Hepatocyte (in vitro differentiated cells): ENCODE results near the gene ENTR1. TPM values are rescaled to one million over a fixed set of nuclear protein-coding genes. Genes with fewer than 3 reads are reported as not detected.

Experiments
- DNase-seq: peaks from one replicate; pipeline ENCODE4 v3.0.0-alpha.2; 2016; ENCODE audit warnings: low spot score
- H2AFZ ChIP-seq: fragments of 200-600 bp; sonication (generic); 2 replicates; pipeline ENCODE4 v1.6.0; 2016; ENCODE audit warnings: antibody characterized with exemption, mild to moderate bottlenecking
- H3K27ac ChIP-seq: fragments of 200-600 bp; sonication (generic); 2 replicates; pipeline ENCODE4 v1.5.1; 2016; ENCODE audit warnings: mild to moderate bottlenecking
- H3K27me3 ChIP-seq: fragments of 200-600 bp; sonication (generic); 2 replicates; pipeline ENCODE4 v1.6.1; 2016
- H3K36me3 ChIP-seq: fragments of 200-600 bp; sonication (generic); replicated peaks from 2 replicates; pipeline ENCODE4 v1.5.1; 2016; ENCODE audit warnings: low read depth; ENCODE audit not compliant: insufficient read depth
- H3K4me1 ChIP-seq: fragments of 200-600 bp; sonication (generic); 2 replicates; pipeline ENCODE4 v1.5.1; 2016; ENCODE audit warnings: mild to moderate bottlenecking, moderate library complexity; ENCODE audit not compliant: insufficient read depth
- H3K4me2 ChIP-seq: fragments of 200-600 bp; sonication (generic); 2 replicates; pipeline ENCODE4 v1.6.0; 2016
- H3K4me3 ChIP-seq: fragments of 200-600 bp; sonication (generic); 2 replicates; pipeline ENCODE4 v1.5.1; 2016; ENCODE audit warnings: mild to moderate bottlenecking
- H3K79me2 ChIP-seq: fragments of 200-600 bp; sonication (generic); 2 replicates; pipeline ENCODE4 v1.6.0; 2017; ENCODE audit warnings: mild to moderate bottlenecking
- H3K9me2 ChIP-seq: fragments of 200-600 bp; sonication (generic); replicated peaks from 2 replicates; pipeline ENCODE4 v1.6.0; 2017; ENCODE audit warnings: mild to moderate bottlenecking; ENCODE audit not compliant: insufficient read depth
- H3K9me3 ChIP-seq: fragments of 200-600 bp; sonication (generic); 2 replicates; pipeline ENCODE4 v1.5.1; 2016; ENCODE audit warnings: low read depth, mild to moderate bottlenecking
- H4K20me1 ChIP-seq: fragments of 200-600 bp; sonication (generic); 2 replicates; pipeline ENCODE4 v1.6.0; 2016; ENCODE audit warnings: mild to moderate bottlenecking; ENCODE audit not compliant: insufficient read depth, poor library complexity, severe bottlenecking
- EZH2 ChIP-seq: fragments of 200-600 bp; sonication (generic); IDR thresholded peaks from 2 replicates; pipeline ENCODE4 v1.6.1; 2016; ENCODE audit warnings: antibody characterized with exemption, mild to moderate bottlenecking, borderline replicate concordance
- EZH2phosphoT487 ChIP-seq: fragments of 200-600 bp; sonication (generic); IDR thresholded peaks from one replicate; pipeline ENCODE4 v1.6.1; 2018; ENCODE audit warnings: antibody characterized with exemption, mild to moderate bottlenecking, low read depth, moderate library complexity; ENCODE audit not compliant: unreplicated experiment, severe bottlenecking
- WGBS: methylation state at CpG from one replicate; pipeline ENCODE4 v1.1.6; 2016; ENCODE audit warnings: low lambda C conversion rate; ENCODE audit errors: missing lambda C conversion rate; 5-methylcytosine and 5-hydroxymethylcytosine counted together
- polyA plus RNA-seq: library from polyadenylated mRNA; unstranded; fragments of >200 nt; fragmentation: Nextera tagmentation; extraction: Ambion mirVana; gene quantifications from 2 replicates; pipeline ENCODE4 v1.2.1, GENCODE V29; 2016
- total RNA-seq: library from RNA; depleted of rRNA; stranded (reverse); fragments of >200 nt; gene quantifications from 2 replicates; pipeline ENCODE4 v1.2.3, GENCODE V29; 2014
- TF ChIP-seq, protein P1 (sequence below): fragments of 200-600 bp; sonication (generic); IDR thresholded peaks from 2 replicates; pipeline ENCODE4 v1.5.1; 2016; ENCODE audit warnings: antibody characterized with exemption, mild to moderate bottlenecking; ENCODE audit not compliant: poor library complexity

The ENTR1 gene
- total and polyA plus RNA-seq, 2 experiments from 2014 or later = 33.5 to 50.1 TPM

DNA sequence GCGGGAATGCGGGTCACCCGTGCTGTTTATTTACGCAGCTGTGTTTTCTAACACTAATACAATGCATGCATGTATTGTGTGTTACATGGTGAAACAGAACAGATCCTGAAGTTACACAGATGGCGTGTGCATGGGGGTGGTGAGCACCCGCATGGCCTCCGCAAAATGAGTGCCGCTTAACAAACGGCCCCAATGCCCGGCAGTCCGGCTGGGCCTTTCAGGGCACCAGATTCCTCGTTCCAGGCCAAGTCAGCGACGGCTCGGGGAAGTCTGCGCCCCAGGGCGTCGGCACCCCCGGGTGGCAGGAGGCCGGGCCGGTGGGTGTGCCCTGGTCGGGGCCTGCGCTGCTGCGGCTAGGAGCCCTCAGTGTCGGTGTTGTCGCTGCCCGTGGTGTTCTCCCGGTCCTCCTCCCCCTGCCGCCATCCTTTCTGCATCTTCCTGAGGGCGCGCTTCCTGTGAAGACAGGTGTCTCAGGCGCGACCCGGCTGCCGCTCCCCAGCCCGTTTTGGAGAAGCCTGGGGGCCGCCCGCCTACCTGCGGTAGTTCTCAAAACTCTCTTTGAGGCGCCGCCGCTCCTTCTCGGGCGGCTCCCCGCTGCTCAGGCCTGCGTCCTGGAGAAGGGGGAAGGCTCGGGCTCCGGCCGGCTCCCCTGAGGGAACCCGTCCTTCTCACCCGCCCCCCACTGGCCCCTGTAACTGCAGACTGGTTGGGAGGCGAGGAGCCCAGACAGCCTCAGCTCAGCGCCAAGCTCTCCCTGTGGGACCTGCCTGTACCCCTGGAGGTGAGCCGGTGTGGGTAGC is 46.3 kb downstream of the ENTR1 start:
- peak overlapping the region; percentile 56 for H3K4me2 ChIP-seq
- H3K9me3 ChIP-seq = no peaks in the 10 kb centered on the region
- H4K20me1 ChIP-seq = no peaks in the 10 kb centered on the region
- no peaks in the 10 kb centered on the region for H3K36me3 ChIP-seq
- 89% methylated on average over 54 of the region's 54 CpGs for WGBS
- DNase-seq = no peak
- no peaks in the 10 kb centered on the region for H3K9me2 ChIP-seq
- H3K27ac ChIP-seq = no peak overlapping the region
- no peaks in the 10 kb centered on the region for H3K27me3 ChIP-seq
- no peak overlapping the region for H3K4me3 ChIP-seq
- TF ChIP-seq EZH2 (no peak), EZH2phosphoT487 (no peak)
- TF ChIP-seq, protein P1, sequence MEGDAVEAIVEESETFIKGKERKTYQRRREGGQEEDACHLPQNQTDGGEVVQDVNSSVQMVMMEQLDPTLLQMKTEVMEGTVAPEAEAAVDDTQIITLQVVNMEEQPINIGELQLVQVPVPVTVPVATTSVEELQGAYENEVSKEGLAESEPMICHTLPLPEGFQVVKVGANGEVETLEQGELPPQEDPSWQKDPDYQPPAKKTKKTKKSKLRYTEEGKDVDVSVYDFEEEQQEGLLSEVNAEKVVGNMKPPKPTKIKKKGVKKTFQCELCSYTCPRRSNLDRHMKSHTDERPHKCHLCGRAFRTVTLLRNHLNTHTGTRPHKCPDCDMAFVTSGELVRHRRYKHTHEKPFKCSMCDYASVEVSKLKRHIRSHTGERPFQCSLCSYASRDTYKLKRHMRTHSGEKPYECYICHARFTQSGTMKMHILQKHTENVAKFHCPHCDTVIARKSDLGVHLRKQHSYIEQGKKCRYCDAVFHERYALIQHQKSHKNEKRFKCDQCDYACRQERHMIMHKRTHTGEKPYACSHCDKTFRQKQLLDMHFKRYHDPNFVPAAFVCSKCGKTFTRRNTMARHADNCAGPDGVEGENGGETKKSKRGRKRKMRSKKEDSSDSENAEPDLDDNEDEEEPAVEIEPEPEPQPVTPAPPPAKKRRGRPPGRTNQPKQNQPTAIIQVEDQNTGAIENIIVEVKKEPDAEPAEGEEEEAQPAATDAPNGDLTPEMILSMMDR = no peak
- no peaks in the 10 kb centered on the region for H3K79me2 ChIP-seq
- no peak overlapping the region for H2AFZ ChIP-seq
- H3K4me1 ChIP-seq = peaks cover 6% of the 10 kb centered on the region

DNA sequence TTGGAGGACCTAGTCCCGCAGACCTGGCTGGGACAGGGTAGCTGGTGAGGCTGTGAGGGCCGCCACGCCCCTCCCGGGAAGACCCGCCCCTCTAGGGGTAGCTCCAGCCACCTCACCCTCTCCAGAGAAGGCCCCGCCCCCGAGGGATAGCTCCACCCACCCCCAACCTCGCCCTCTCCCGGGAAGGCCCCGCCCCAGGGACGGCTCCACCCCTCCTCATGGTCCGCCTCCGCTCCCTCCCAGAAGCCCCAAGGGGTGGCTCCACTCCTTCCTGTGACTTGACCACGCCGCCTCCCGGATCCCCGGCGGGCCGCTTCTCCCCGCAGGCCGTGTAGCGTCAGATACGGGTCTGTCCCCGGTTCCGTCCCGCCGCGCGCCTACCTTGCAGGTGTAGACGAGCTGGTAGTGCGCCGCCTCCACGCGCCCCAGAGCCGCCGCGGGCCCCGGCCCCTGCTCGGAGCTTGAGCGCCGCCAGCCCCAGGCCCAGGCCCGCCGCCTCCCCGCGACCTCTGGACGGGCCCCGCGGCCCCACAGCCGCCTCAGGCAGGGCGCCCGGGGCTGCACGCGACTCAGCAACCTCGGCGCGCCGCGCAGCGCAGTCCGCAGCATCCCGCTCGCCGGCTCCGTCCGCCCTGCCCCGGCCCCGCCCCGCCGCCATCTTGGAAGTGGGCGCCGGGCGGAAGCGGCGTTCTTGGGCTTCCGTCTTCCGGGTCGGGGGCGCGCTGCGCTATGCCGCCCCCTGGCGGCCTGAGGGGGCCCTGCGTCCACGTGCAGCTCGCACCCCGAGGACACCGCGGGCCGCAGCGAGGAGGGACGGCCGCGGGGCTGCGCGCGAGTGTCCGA is 47.1 kb downstream of the ENTR1 start, which contains the start of gene DNLZ:
DNLZ (minus strand) TSS at position 639 of the 843 bp plus-strand sequence; CDS start at position 609, 30 bp downstream.
- H3K27me3 ChIP-seq = no peaks in the 10 kb centered on the region
- H3K79me2 ChIP-seq = no peaks in the 10 kb centered on the region
- peak within 1 kb of the TSS; percentile 68 for H3K4me2 ChIP-seq
- H2AFZ ChIP-seq = peak within 1 kb of the TSS; percentile 30
- peak within 1 kb of the TSS; percentile 56 for H3K4me3 ChIP-seq
- H3K4me1 ChIP-seq = peaks cover 6% of the 10 kb centered on the region
- no peaks in the 10 kb centered on the region for H4K20me1 ChIP-seq
- H3K9me2 ChIP-seq = no peaks in the 10 kb centered on the region
- H3K27ac ChIP-seq = peak within 1 kb of the TSS; percentile 90
- 2% methylated on average over 48 of the region's 97 CpGs for WGBS
- H3K9me3 ChIP-seq = no peaks in the 10 kb centered on the region
- peak; percentile 98 for DNase-seq
- TF ChIP-seq, protein P1 = peak; percentile 92
- no peak for TF ChIP-seq EZH2
- no peaks in the 10 kb centered on the region for H3K36me3 ChIP-seq

DNA sequence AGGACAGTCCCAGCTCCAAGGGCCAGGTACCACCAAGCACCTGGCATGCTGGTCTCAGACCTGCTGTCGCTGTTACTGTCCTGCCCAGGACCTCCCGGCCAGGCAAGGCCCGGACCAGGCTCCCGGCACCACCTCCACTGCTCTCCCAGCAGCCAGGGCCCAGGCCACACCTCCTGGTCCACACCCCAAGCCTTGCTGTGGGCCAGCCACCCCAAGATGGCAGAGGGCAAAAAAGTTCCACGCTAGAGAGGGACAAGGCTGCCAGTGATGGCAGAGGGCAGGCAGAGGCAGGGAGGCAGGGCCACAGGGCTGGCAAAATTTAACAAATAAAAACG is 48.0 kb downstream of the ENTR1 start:
- no peak overlapping the region for H3K4me3 ChIP-seq
- peak overlapping the region; percentile 58 for H3K4me2 ChIP-seq
- TF ChIP-seq, protein P1 = no peak
- TF ChIP-seq EZH2 (no peak), EZH2phosphoT487 (no peak)
- H3K36me3 ChIP-seq = no peaks in the 10 kb centered on the region
- 92% methylated on average over 6 of the region's 6 CpGs for WGBS
- no peaks in the 10 kb centered on the region for H3K9me2 ChIP-seq
- H3K4me1 ChIP-seq = peaks cover 6% of the 10 kb centered on the region
- H3K9me3 ChIP-seq = no peaks in the 10 kb centered on the region
- DNase-seq = no peak
- no peaks in the 10 kb centered on the region for H3K27me3 ChIP-seq
- no peak overlapping the region for H2AFZ ChIP-seq
- no peaks in the 10 kb centered on the region for H3K79me2 ChIP-seq
- H3K27ac ChIP-seq = peak overlapping the region; percentile 25
- H4K20me1 ChIP-seq = no peaks in the 10 kb centered on the region
